Fibroblast of peridontal ligament (primary cell): ENCODE measurements around the gene POLR3H.
"Not testable (repeated sequence)": the region's sequence is repeated elsewhere in the genome, so short reads cannot be mapped to it uniquely, and the experiment has no call there.

Experiments used
- DNase-seq: peaks from one replicate; pipeline ENCODE4 v3.0.0-alpha.2; 2010; ENCODE audit errors: extremely low read depth

POLR3H gene, protein sequence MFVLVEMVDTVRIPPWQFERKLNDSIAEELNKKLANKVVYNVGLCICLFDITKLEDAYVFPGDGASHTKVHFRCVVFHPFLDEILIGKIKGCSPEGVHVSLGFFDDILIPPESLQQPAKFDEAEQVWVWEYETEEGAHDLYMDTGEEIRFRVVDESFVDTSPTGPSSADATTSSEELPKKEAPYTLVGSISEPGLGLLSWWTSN

DNA sequence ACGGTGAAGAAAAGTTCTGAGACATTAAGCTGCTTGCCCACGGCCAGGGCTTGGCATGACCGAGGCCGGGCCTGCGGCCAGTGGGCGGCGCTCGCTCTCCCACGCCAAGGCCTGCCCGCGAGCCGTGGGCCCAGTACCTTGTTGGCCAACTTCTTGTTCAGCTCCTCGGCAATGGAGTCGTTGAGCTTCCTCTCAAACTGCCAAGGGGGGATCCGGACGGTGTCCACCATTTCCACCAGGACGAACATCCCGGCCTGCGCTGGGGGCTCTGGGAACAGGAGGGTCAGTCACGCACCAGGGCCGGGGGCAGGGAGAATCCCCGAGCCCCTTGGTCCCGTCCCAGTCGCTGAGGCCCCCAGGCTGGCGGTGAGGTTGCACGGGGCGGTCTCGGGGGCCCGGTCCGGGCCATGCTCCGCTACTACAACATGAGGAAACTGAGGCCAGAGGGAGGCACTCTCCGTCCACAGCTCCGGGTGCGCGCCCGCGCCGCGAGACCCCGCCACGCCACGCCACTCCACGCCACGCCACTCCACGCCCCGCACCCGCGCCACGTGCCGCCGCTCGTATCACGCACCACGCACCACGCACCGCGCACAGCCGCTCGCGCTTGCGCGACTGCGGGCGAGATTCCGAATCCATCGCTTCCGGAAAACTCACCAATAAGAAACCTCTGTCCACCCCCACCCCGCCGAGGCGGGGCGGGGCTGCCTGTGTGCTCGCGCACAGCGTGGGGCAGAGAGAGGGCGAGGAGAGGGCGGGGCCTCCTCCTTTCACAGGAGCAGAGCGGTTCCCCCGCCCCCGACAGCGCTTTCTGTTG is at the start of gene POLR3H:
Gene POLR3H (minus strand): TSS at position 617 of the 817 bp plus-strand sequence. CDS start 369 bp downstream, at position 248.
- DNase-seq, result peak; percentile 94

DNA sequence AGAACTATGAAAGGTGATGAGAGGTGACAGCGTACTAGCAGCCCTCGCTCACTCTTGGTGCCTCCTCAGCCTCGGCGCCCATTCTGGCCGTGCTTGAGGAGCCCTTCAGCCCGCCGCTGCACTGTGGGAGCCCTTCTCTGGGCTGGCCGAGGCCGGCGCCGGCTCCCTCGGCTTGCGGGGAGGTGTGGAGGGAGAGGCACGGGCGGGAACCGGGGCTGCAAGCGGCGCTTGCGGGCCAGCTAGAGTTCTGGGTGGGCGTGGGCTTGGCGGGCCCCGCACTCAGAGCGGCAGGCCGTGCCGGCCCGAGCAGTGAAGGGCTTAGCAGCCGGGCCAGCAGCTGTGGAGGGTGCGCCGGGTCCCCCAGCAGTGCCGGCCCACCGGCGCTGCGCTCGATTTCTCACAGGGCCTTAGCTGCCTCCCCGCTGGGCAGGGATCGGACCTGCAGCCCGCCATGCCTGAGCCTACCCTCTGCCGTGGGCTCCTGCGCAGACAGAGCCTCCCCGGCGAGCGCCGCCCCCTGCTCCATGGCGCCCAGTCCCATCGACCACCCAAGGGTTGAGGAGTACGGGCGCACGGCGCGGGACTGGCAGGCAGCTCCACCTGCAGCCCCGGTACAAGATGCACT is 49.2 kb upstream of the POLR3H start:
- DNase-seq, result not testable (repeated sequence)

DNA sequence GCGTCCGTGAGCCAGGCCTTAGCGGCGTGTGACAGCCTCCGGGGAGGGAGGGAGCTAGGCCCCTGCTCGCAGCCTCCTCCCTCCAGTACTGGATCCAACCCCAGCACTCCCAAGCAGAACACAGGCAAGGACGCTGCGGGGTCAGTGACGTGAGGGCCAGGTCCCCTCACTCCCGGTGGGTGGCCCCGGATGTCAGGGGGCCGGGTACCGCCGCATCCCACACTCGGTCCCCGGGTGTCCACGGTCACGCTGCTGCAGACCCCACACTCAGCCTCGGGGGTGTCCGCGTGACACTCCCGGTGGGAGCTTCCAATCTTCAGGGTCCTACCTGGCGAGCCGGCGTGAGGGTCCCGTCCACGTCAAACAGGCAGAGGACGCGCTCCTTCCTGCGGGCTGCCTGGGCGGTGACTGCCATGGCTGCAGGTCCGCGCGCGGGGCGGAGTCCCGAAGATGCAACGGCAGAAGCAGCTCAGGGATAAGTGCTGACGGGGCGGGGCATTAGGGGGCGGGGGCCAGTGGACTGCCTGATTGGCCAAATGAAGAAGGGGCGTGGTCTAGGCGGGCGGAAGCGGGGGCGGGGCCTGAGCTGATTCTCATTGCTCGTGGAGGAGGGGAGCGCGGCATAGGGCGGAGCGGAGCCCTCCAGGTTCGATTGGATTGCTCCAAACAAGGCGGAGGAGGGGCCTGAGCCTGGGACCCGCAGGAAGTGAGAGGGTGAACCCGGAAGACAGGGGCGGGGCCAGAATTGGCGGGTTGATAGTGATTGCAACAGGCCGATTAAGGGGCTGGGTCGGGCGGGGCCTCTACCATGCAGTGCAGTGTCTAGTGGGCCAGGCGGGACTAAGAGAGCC is 45.3 kb upstream of the POLR3H start, which contains the start of gene PMM1:
Gene PMM1 (minus strand): TSS at position 450 of the 851 bp plus-strand sequence. CDS start 35 bp downstream, at position 415.
- peak; percentile 99 for DNase-seq

DNA sequence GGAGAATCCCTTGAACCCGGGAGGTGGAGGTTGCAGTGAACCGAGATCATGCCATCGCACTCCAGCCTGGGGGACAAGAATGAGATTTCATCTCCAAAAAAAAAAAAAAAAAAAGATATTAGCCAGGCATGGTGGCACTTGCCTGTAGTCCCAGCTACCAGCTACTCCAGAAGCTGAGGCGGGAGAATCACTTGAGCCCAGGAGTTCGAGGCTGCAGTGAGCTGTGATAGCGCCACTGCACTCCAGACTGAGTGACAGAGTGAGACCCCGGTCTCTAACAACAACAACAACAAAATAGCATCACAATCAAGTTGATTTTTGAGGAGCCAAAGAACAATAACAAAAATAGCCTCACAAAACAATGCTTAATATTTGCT is 43.1 kb upstream of the POLR3H start:
- no peak for DNase-seq

DNA sequence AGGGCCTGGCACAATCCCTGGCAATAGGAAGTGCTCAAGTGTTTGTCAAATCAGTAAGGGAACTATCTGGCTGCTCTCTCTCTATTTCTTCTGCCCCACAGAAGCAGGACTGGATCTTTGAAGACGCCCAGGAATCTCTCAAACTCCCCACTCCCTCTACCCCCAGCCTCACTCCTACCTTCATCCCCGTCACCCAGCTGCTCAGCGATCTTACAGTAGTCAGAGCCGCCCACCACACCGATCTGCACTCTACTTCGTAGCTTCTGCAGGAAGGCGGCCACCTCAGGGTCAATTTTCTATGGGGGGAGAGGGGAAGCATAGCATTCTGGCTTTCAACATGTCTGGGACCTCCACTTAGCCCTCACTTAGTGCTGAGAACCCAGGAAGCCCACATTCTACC is 41.6 kb upstream of the POLR3H start:
- no peak for DNase-seq

DNA sequence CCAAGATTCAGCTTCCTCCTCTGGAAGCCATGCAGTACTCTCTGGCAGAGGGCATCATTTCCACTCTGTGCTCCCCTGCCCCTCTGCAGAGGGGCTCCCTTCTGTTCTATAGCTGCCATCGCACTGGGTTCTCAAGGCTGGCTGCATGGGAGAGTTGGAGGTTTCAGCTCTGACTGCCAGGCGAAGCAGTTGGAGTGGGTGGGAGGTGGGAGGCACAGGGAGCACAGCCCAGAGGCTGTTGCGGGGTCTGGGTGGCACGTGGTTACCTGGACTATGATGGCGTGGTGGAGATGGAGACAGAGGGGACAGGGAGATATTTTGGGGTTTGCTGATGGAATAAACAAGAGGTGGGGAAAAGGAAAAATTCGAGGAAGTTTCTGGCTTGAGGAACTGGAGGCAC is 40.6 kb upstream of the POLR3H start:
- DNase-seq, result no peak

DNA sequence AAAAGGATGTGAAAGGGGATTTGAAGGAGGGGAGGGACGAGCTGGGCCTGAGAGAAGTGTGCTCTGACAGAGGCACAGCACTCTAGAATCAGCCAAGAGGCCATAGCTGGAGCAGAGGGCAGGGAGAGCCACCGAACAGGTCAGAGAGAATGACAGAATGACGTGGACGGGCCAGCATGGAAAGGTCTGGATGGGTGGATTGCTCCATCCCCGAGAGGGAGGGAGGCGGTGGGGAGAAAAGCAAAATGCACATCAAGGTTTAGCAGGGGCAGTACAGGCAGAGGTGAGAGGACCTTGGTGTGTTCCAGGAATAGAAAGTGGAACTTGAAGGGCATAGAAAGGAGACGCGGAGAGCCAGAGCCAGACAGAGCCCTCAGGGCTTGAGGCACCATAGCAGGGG is 38.4 kb upstream of the POLR3H start:
- DNase-seq, result no peak

DNA sequence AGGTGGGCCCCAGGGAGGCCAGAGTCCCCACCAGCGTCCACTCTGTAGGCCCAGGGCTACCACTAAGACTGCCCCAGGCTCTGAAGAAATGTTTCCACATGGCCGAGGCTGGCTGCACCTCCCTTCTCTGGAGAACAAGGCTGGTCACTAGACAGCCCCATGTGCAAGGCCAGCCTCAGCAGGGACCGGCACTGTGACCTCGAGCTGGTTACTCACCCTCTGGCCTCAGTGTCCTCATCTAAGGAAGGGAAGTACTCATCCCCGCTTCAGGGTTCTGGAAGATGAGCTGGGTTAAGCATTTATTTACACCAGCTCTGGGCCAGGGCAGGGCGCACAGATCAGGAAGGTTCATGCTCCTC is 35.7 kb upstream of the POLR3H start:
- DNase-seq, result no peak

DNA sequence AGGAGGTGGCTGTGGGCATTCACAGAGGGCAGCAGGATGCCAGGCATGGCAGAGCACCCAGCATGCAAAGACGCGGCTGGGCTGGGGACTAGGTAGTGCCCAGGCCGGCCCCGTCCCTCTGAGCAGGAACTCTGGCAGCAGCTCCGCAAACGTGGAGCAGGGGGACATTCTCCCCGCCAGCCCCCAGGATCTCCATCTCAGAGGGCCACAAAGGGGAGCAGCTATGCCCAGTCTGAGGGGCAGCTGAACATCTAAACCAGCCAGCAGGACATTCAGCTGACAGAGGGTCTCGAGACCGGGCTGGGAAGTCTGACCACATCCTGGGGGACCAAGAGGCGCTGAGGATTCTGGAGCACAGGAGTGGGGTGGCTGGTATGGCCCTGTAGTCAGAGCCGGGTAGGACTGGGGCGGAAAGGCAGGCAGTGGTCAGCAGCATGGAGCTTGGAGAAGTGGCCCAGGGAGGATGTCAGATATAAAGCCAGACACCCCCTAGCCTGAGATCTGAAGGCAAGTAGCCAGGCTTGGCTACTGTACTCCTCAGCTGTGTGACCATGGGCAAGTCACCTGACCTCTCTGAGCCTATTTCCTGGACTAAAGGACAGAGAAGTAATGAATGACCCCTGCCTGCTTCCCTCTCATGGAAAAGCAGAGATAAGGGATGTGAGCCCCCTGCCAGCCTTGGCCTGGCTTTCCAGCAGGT is 35.2 kb upstream of the POLR3H start:
- DNase-seq, result no peak

DNA sequence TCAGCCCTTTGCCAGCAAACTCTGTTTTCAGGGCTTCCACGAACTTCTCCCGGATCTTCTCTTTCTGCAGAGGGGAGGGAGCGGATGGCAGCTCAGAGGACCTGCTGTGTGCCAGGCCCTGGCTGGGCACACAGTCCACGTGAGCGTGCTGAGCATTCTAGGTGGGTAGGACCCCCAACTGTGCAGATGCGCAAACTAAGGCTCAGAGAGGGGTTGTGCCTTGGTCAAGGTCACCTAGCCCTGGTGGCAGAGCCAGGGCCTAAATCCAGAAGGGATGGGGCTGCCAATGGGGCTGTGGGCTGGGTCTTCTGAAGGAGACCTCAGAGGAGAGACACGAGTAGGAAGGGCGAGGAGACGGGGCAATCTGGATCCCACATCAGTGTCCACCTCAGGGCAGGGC is 34.5 kb upstream of the POLR3H start:
- no peak for DNase-seq

DNA sequence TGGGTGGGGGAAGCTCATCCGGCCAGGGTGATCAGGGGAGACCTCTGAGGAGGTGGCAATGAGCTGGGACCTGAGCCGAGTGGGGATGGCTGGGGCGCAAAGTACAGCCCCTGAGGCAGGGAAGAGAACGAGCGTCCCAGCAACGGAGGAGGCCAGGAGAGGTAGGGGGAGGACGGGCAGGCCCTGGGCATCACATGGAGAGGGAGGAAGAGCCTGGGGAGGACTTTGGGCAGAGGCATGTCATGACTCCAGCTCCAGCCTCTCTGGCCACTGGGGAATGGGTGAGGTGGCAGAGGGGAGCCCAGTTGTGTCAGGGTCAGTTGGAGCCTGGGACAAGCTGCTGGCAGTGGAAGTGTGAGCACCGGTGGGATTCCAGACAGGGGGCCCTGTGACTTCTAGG is 33.8 kb upstream of the POLR3H start:
- DNase-seq, result no peak

DNA sequence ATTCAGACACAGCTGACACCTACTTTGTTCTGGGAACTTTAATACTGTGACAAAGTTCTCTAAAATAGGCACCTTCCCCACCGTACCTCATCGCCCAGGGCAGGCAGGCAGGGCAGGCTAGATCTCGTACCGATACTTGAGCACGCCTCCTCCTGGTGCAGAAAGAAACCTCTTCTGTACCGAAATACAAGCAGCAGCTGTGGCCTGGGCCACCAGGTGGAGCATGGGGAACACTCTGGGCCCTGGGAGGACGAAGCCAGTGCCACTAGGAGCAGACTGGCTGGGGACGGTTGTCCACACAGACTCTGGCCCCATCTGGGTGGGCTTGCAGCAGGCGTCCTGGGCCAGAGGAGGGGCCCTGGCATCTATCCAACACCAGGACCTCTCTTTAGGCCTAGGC is 32.6 kb upstream of the POLR3H start:
- peak; percentile 25 for DNase-seq

DNA sequence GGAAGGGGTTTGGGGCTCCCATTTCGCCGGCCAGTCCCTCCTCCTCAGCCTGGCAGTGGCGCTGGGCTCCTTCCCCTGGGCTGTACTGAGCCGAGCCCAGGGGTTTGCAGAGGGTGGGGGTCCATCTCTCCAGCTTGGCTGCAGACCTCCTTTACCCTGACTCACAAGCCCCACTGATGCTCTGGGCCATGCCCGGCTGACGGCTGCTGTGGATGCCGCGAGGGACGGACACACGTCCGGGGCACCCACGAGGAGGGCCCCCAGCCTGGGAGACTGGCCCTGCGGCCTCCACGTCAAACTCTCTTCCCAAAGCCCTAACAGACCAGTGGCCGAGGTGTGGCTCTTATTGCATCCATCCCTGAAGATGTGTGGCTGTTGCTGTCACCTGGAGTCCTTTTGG is 31.3 kb upstream of the POLR3H start:
- no peak for DNase-seq

DNA sequence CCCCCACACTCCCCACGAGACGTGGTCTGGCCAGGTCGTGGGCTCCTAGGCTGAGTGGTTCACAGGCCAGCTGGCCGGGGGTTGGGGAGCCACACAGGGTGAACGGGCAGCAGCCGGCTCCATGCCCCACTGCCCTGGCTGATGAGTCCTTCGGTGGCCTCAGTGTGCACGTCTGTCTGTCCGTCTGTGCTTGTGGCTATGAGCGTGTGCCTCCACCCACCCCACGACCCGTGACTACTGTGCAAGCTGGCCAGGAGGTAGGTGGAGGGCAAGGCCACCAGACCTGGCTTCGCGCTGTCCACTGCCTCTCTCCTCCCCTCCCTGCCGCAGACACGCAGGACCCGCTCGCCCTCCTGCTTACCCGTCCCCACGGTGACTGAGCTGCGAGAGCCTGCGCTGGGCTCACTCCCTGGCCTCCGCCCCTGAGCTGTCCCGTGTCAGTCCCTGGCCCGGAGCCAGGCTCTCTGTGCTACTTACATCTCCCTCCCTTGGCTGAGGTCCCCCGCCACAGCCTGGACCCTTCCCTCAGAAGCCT is 30.6 kb upstream of the POLR3H start:
- DNase-seq, result no peak

DNA sequence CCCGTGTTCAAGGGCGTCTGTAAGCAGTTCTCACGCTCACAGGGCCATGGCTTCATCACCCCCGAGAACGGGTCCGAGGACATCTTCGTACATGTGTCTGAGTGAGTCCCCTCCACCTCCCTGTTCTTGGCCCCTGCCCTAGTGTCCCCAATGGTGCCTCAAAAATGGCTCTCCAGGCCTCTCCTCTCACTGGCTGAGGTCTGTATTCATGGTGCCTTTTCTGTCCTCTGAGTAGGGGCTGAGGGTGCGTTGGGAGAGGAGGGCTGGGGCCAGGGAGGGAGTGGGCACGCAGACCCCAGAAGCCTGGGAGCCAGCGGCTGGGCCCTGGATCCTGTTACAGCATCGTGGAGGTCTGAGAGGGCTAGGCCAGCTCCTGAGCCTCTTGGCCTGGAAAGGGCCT is 29.4 kb upstream of the POLR3H start:
- no peak for DNase-seq

DNA sequence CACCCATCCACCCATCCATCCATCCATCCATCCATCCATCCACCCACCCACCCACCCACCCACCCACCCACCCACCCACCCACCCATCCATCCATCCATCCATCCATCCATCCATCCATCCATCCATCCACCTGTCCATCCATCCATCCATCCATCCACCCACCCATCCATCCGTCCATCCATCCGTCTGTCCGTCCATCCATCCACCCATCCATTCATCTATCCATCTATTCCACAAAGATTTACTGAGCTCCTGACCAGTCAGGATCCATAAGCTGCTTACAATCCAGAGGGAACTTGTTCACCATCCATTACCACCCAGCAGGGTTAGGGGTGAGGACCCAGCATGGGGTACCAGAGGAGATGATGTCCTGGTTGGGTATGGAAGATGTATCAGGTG is 28.0 kb upstream of the POLR3H start:
- DNase-seq, result not testable (repeated sequence)

DNA sequence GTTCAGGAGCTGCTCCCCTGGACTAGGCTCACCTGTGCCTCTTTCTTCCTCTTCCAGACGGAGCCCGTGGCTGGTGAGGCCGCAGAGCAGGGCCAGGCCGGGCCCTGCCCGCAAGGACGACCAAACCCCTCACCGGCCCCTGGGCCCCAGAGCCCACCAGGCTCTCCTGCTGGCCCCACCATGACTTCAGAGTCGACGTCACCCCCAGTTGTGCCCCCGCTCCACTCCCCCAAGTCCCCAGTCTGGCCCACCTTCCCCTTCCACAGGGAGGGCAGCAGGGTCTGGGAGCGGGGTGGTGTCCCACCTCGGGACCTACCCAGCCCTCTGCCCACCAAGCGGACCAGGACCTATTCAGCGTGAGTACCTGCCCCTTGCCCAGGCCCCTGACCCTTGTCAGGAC is 27.5 kb upstream of the POLR3H start:
- no peak for DNase-seq

DNA sequence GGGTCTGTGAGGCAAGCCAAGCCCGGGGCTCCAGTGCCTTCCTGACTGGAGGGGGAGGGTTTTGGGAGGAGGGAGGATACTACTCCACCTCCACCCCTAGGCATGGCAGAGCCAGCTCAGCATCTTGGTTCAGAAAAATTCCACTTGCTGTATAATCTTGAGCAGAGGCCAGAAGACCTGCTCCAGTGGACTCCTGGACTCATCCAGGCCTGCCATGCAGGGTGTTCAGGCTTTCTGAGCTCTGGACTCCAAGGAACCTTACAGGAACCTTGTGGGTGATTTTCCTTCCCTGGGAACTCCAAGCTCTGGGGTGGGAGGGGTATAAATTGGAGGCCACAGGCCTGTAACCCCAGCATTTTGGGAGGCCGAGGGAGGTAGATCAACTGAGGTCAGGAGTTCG is 26.0 kb upstream of the POLR3H start:
- DNase-seq, result no peak

DNA sequence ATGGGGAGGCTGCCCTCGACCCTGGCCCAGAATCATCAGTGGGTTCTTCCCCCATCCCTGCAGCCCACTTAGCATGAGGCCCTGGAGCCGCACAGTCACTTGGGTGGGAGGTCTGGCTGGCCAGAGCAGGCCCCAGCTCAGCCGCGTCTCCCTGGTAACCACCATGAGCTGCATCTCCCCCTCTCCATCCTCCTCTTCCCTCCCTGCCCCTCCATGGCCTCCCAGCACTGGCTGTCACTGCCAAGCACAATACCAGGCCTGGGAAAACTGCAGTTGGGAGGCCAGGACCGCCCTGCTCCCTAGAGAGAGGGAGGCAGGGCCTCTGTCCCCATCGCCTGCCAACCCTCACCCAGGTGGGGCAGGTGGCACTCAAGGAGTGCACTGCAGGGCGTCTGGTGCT is 24.5 kb upstream of the POLR3H start:
- no peak for DNase-seq

DNA sequence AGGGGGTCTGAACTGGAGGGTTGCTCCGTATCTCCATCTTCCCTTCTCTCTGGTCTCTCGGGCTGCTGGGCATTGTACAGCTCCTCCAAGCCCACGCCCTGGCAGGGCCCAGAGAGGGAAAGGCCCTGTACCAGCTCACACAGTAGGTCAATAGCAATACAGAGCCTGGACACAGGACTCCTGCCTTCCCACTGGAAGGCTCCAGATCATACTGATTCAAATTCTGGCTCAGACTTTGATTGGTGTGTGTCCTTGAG is 23.2 kb upstream of the POLR3H start:
- DNase-seq, result no peak

DNA sequence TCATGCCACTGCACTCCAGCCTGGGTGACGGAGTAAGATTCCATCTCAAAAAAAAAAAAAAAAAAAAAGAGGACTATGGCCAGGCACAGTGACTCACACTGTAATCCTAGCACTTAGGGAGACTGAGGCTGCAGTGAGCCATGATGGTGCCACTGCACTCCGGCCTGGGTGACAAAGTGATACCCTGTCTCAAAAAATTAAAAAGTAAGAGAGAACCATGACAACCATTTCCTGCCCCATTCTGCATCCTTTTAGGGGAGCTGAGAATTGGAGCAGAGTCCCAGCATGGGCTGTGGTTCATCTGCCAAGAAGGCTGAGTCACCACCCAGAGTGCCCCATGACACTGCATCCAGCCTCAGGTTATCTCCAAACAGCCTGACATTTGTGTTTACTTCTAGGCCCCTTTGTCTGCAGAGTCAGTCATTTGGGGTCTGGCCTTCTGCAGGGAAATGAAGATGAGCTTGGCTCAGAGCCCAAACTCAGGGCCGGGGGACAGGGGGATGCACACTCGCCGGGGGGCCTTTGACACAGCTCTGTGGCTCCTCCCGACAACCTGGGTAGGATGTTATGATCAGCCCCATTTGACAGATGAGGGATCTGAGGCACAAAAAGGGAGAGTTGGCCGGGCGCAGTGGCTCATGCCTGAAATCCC is 21.3 kb upstream of the POLR3H start:
- peak; percentile 77 for DNase-seq
